Muscle layer of duodenum (tissue), 2 donors: ENCODE data around the gene CACNB4.

Experiments
- H3K27ac ChIP-seq: one replicate; pipeline ENCODE4 v1.7.0; 2013; ENCODE audit warnings: mild to moderate bottlenecking, low read length
- H3K27me3 ChIP-seq: one replicate; pipeline ENCODE4 v1.7.0; 2013; ENCODE audit warnings: low read depth, mild to moderate bottlenecking, control low read depth, low read length
- H3K36me3 ChIP-seq, 2 donors: one replicate each; pipeline ENCODE4 v1.7.0; 2013; ENCODE audit warnings: low read length in 2 of 2, control low read depth in 1 of 2, mild to moderate bottlenecking in 1 of 2; ENCODE audit not compliant: insufficient read depth in 2 of 2, control insufficient read depth in 1 of 2
- H3K4me1 ChIP-seq, 2 donors: one replicate each; pipeline ENCODE4 v1.7.0; 2013; ENCODE audit warnings: low read length in 2 of 2, mild to moderate bottlenecking in 2 of 2, control low read depth in 1 of 2, moderate library complexity in 1 of 2; ENCODE audit not compliant: insufficient read depth in 2 of 2, control insufficient read depth in 1 of 2
- H3K4me3 ChIP-seq, 2 donors: one replicate each; pipeline ENCODE4 v1.7.0; 2013; ENCODE audit warnings: low read length in 2 of 2, low read depth in 1 of 2, mild to moderate bottlenecking in 1 of 2
- H3K9me3 ChIP-seq, 2 donors: one replicate each; pipeline ENCODE4 v1.7.0; 2013; ENCODE audit warnings: low read length in 2 of 2, control low read depth in 1 of 2, mild to moderate bottlenecking in 1 of 2; ENCODE audit not compliant: control insufficient read depth in 1 of 2
- donor health status: healthy.

CACNB4 gene

GRCh38 chr2:151786483-151786882 is 312.4 kb downstream of the CACNB4 start:
- Histone ChIP-seq H3K27ac (no peak overlapping the region), H3K27me3 (no peaks in the 10 kb centered on the region), H3K4me3 (no peak overlapping the region)

GRCh38 chr2:151786077-151786476 is 312.8 kb downstream of the CACNB4 start:
- Histone ChIP-seq H3K27ac (no peak overlapping the region), H3K36me3 (peaks cover 10 to 14% of the 10 kb centered on the region in 2 donors), H3K9me3 (no peaks in the 10 kb centered on the region), H3K4me3 (no peak overlapping the region), H3K27me3 (no peaks in the 10 kb centered on the region), H3K4me1 (no peaks in the 10 kb centered on the region)

More at GRCh38 chr2:151786483-151786882, 312.4 kb downstream of the CACNB4 start:
- H3K4me1 ChIP-seq, result no peaks in the 10 kb centered on the region
- no peaks in the 10 kb centered on the region for H3K9me3 ChIP-seq
- H3K36me3 ChIP-seq, result peaks cover 9 to 14% of the 10 kb centered on the region in 2 donors

- no peak overlapping the region for H3K27ac ChIP-seq
- peaks cover 10 to 14% of the 10 kb centered on the region in 2 donors for H3K36me3 ChIP-seq
- H3K27me3 ChIP-seq, result no peaks in the 10 kb centered on the region
- no peak overlapping the region for H3K4me3 ChIP-seq
- no peaks in the 10 kb centered on the region for H3K9me3 ChIP-seq
- H3K4me1 ChIP-seq, result no peaks in the 10 kb centered on the region
These were observed 315.7 kb downstream of the CACNB4 start for GRCh38 chr2:151783133-151783520.
